Peyer's patch (tissue), 4 donors: ENCODE data around the gene EXOSC5. TPM values are rescaled to one million over a fixed set of nuclear protein-coding genes. Genes with fewer than 3 reads are reported as not detected.
"Not testable (repeated sequence)": the region's sequence is repeated elsewhere in the genome, so short reads cannot be mapped to it uniquely, and the experiment has no call there.

Experiments used
- DNase-seq, 3 donors: peaks; one replicate each; pipeline ENCODE4 v3.0.0-alpha.2; 2017 to 2019
- H3K27ac ChIP-seq, 4 donors: fragments of 200-600 bp; sonication (generic); one replicate each; pipeline ENCODE4 v1.5.1; 2016 to 2019
- H3K27me3 ChIP-seq, 2 donors: fragments of 200-600 bp; sonication (generic); one replicate each; pipeline ENCODE4 v1.5.1; 2019
- H3K36me3 ChIP-seq, 3 donors: fragments of 200-600 bp; sonication (generic); one replicate each; pipeline ENCODE4 v1.5.1; 2016 to 2019
- H3K4me1 ChIP-seq, 4 donors: fragments of 200-600 bp; sonication (generic); one replicate each; pipeline ENCODE4 v1.5.1; 2016 to 2019
- H3K4me3 ChIP-seq, 4 donors: fragments of 200-600 bp; sonication (generic); 1 replicate in 3 of 4; 2 replicates in 1 of 4; pipeline ENCODE4 v1.5.1; 2016 to 2019; ENCODE audit warnings: mild to moderate bottlenecking in 1 of 4
- H3K9me3 ChIP-seq, 4 donors: fragments of 200-600 bp; sonication (generic); one replicate each; pipeline ENCODE4 v1.5.1; 2016 to 2019; ENCODE audit warnings: mild to moderate bottlenecking in 1 of 4
- POLR2A ChIP-seq, 2 donors: fragments of 450-650 bp; IDR thresholded peaks; one replicate each; pipeline ENCODE4 v1.5.1; 2017; ENCODE audit warnings: antibody characterized with exemption in 2 of 2, mild to moderate bottlenecking in 2 of 2, moderate library complexity in 2 of 2
- total RNA-seq, 4 donors: library from RNA; depleted of rRNA; stranded (reverse); fragments of >200 nt; gene quantifications; one replicate each; pipeline ENCODE4 v1.1.0, GENCODE V29; 2016
- TF ChIP-seq, protein P1 (sequence below), 6 experiments: fragments of 450-650 bp in 4 of 6; fragments of 200-600 bp in 2 of 6; sonication (generic) in 1 of 6; IDR thresholded peaks; one replicate each; pipeline ENCODE4 v1.5.1; 2017 to 2019; ENCODE audit warnings: antibody characterized with exemption in 6 of 6, mild to moderate bottlenecking in 3 of 6, moderate library complexity in 1 of 6

EXOSC5 gene
- total RNA-seq, 4 donors from 2014 or later = 5.4 to 12.4 (median 10.0) TPM

GRCh38 chr19:41376998-41377365 is 20.2 kb downstream of the EXOSC5 start:
- no peaks in the 10 kb centered on the region for H3K27me3 ChIP-seq
- peak overlapping the region; percentile 48 to 79 (median 62) for H3K4me3 ChIP-seq
- no peak for TF ChIP-seq POLR2A (IDR thresholded peaks at IDR 0.05)
- TF ChIP-seq, protein P1, sequence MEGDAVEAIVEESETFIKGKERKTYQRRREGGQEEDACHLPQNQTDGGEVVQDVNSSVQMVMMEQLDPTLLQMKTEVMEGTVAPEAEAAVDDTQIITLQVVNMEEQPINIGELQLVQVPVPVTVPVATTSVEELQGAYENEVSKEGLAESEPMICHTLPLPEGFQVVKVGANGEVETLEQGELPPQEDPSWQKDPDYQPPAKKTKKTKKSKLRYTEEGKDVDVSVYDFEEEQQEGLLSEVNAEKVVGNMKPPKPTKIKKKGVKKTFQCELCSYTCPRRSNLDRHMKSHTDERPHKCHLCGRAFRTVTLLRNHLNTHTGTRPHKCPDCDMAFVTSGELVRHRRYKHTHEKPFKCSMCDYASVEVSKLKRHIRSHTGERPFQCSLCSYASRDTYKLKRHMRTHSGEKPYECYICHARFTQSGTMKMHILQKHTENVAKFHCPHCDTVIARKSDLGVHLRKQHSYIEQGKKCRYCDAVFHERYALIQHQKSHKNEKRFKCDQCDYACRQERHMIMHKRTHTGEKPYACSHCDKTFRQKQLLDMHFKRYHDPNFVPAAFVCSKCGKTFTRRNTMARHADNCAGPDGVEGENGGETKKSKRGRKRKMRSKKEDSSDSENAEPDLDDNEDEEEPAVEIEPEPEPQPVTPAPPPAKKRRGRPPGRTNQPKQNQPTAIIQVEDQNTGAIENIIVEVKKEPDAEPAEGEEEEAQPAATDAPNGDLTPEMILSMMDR (IDR thresholded peaks at IDR 0.05) = no peak
- H3K27ac ChIP-seq = peak overlapping the region; percentile 39 to 66 (median 58)
- H3K9me3 ChIP-seq = no peaks in the 10 kb centered on the region
- no peaks in the 10 kb centered on the region for H3K36me3 ChIP-seq
- H3K4me1 ChIP-seq = peaks cover 0 to 17% (median 5%) of the 10 kb centered on the region in 4 donors
- DNase-seq = no peak

GRCh38 chr19:41376241-41376997 is 20.7 kb downstream of the EXOSC5 start, which contains the start of gene TMEM91:
TMEM91 (plus strand) TSS chr19:41376533; CDS start chr19:41378310, 1,777 bp downstream.
- Histone ChIP-seq H3K4me1 (peaks cover 0 to 17% (median 5%) of the 10 kb centered on the region in 4 donors), H3K27me3 (no peaks in the 10 kb centered on the region), H3K27ac (peak within 1 kb of the TSS; percentile 39 to 66 (median 58)), H3K9me3 (no peaks in the 10 kb centered on the region), H3K4me3 (peak within 1 kb of the TSS; percentile 48 to 79 (median 62)), H3K36me3 (no peaks in the 10 kb centered on the region)
- DNase-seq = peak; percentile 36 to 63 (median 60)
- TF ChIP-seq POLR2A (IDR thresholded peaks at IDR 0.05) = no peak
- TF ChIP-seq, protein P1 (IDR thresholded peaks at IDR 0.05) = no peak

DNA sequence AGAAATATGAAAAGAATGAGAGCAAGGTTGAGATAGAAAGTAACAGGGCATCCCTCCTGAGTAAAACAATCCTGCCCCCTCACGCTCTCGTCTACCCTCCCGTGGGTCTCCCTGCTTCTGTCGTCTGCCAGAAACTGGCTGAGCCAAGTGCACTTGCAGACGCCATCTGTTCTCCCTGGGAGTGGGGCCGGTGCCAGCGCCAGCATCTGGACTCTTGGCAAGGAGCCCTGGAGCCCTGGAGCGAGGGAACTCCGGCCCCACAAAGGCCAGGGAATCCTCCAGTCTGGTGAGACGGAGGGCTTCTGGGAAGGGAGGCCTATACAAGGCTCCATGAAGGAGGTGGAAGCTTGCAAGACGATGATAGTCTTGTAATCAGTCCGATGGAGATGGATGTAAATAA is 23.2 kb downstream of the EXOSC5 start:
- peaks cover 0 to 17% (median 5%) of the 10 kb centered on the region in 4 donors for H3K4me1 ChIP-seq
- no peaks in the 10 kb centered on the region for H3K9me3 ChIP-seq
- no peaks in the 10 kb centered on the region for H3K36me3 ChIP-seq
- H3K27me3 ChIP-seq = no peaks in the 10 kb centered on the region
- peak overlapping the region in 1 of 4 donors; percentile 0 for H3K27ac ChIP-seq
- TF ChIP-seq, protein P1 (IDR thresholded peaks at IDR 0.05) = no peak
- no peak for TF ChIP-seq POLR2A (IDR thresholded peaks at IDR 0.05)
- no peak overlapping the region for H3K4me3 ChIP-seq
- peak in 2 of 3 donors; percentile 75 to 76 for DNase-seq

- no peaks in the 10 kb centered on the region for H3K9me3 ChIP-seq
- no peaks in the 10 kb centered on the region for H3K27me3 ChIP-seq
- H3K36me3 ChIP-seq = no peaks in the 10 kb centered on the region
- peaks cover 0 to 19% (median 5%) of the 10 kb centered on the region in 4 donors for H3K4me1 ChIP-seq
- H3K27ac ChIP-seq = no peak overlapping the region
- TF ChIP-seq, protein P1 (IDR thresholded peaks at IDR 0.05) = no peak
- TF ChIP-seq POLR2A (IDR thresholded peaks at IDR 0.05) = no peak
- no peak overlapping the region for H3K4me3 ChIP-seq
- DNase-seq = no peak
Measured at GRCh38 chr19:41372501-41372900, 24.7 kb downstream of the EXOSC5 start.

DNA sequence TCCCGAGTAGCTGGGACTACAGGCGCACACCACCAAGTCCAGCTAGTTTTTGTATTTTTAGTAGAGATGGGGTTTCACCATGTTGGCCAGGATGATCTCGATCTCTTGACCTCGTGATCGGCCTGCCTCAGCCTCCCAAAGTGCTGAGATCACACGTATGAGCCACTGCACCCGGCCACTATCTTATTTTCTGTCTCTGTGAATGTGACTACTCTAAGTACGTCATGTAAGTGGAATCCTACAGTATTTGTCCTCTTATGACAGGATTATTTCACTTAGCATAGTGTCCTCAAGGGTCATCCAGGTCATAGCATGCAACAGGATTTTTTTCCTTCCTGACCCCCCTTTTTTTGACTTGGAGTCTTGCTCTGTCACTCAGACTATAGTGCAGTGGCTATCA is 25.6 kb downstream of the EXOSC5 start:
- peaks cover 0 to 27% (median 3%) of the 10 kb centered on the region in 4 donors for H3K4me1 ChIP-seq

DNA sequence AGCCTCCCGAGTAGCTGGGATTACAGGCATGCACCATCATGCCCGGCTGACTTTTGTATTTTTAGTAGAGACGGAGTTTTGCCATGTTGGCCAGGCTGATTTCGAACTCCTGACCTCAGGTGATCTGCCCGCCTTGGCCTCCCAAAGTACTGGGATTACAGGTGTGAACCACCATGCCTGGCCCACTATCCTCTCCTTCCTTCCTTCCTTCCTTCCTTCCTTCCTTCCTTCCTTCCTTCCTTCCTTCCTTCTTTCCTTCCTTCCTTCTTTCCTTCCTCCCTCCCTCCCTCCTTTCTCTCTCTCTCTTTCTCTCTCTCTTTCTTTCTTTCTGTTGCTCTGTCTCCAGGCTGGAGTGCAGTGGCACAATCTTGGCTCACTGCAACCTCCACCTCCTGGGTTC is 26.0 kb downstream of the EXOSC5 start:
- not testable (repeated sequence) for H3K9me3 ChIP-seq, H3K36me3 ChIP-seq, H3K4me3 ChIP-seq

More for the DNA sequence above, 25.6 kb downstream of the EXOSC5 start:
- Histone ChIP-seq H3K27ac (no peak overlapping the region), H3K27me3 (no peaks in the 10 kb centered on the region), H3K4me3 (no peak overlapping the region), H3K9me3 (no peaks in the 10 kb centered on the region), H3K36me3 (no peaks in the 10 kb centered on the region)
- TF ChIP-seq POLR2A (IDR thresholded peaks at IDR 0.05) = no peak
- TF ChIP-seq, protein P1 (IDR thresholded peaks at IDR 0.05) = no peak
- DNase-seq = no peak

More for the DNA sequence above, 26.0 kb downstream of the EXOSC5 start:
- H3K4me1 ChIP-seq = peaks cover 0 to 26% (median under 1%) of the 10 kb centered on the region in 4 donors
- not testable (repeated sequence) for H3K27me3 ChIP-seq, DNase-seq, H3K27ac ChIP-seq
